Astrocyte of the spinal cord (primary cell): ENCODE data around the gene PCBP3.

Experiments used
- DNase-seq: peaks from one replicate; pipeline ENCODE4 v3.0.0; 2011; ENCODE audit warnings: low read depth, low spot score
- H3K4me3 ChIP-seq: 2 replicates; pipeline ENCODE4 v1.5.1; 2011; ENCODE audit warnings: low read depth, mild to moderate bottlenecking, low read length, moderate library complexity
- CTCF ChIP-seq: IDR thresholded peaks from 2 replicates; pipeline ENCODE4 v1.5.1; 2012; ENCODE audit warnings: low read depth, mild to moderate bottlenecking, low read length, inconsistent platforms
- in situ Hi-C: cut with HindIII; loops from 2 replicates; pipeline ENCODE4 v1.10.0; 2017; ENCODE audit warnings: low sequenced_read_pairs

The PCBP3 gene

DNA sequence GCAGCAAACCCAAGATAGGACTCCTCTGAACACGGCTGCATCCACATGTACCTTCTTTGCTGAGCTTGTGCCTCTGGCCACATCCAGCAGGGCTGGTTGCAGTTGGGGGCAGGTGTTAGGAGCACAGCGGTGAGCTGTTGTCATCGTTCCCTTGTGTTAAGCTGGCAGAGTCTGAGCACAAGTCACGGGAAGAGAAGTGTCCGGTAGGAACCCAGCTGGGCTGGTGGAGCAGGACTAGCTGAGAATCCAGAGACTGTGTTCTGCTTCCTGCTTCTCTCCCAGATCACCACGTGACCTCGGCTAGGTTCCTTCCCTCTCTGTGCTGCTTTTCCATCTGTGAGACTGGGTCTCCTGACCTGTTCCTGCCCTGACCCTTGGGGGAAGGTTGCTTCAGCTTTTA is 105.1 kb downstream of the PCBP3 start:
- no peak for TF ChIP-seq CTCF
- in situ Hi-C loops, result no loop called here
- H3K4me3 ChIP-seq, result no peak overlapping the region

GRCh38 chr21:45749974-45750373 is 106.4 kb downstream of the PCBP3 start:
- in situ Hi-C loops, result no loop called here
- no peak for TF ChIP-seq CTCF
- no peak for DNase-seq

More for the DNA sequence above, 105.1 kb downstream of the PCBP3 start:
- no peak for DNase-seq

GRCh38 chr21:45750936-45751335 is 107.4 kb downstream of the PCBP3 start:
- no peak for TF ChIP-seq CTCF
- in situ Hi-C loops, result no loop called here
- DNase-seq, result no peak
- no peak overlapping the region for H3K4me3 ChIP-seq

More at GRCh38 chr21:45749974-45750373, 106.4 kb downstream of the PCBP3 start:
- H3K4me3 ChIP-seq, result no peak overlapping the region

DNA sequence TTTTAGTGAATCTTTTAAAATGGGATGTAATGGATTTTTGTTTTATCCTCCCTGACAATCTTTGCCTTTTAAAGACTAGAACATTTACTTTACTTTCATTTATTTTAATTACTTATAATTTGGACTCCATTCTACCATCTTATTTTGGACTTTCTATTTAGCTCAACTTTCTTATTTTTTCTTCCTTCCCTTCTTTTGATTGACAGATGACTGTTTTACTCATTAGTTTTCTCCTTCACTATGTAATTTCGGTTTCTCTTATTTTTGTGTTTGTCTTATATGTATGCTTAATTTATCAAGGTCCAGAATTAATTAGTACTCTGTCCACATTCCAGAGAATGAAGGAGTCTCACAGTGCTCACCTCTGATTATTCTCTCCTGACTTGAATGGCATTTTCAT is 109.9 kb downstream of the PCBP3 start:
- no peak overlapping the region for H3K4me3 ChIP-seq
- no peak for DNase-seq
- TF ChIP-seq CTCF, result no peak
- in situ Hi-C loops, result no loop called here

DNA sequence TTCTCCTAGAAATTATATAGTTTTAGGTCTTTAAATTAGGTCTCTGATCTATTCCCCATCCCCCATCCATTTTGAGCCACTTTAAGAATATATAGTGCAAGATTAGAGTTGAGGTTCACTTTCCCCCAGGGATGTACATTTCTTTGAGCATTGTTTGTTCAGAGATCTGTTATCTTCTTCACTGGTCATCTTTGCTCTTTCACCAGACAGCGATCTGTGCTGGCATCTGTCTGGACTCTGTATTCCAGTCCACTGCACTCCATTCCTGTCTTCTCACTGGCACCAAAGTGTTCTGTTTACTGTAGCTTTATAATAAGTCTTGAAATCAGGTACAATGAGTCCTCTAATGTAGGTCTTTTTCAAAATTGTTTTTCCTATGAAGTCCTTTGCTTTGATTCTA is 112.5 kb downstream of the PCBP3 start:
- no peak overlapping the region for H3K4me3 ChIP-seq
- DNase-seq, result no peak
- in situ Hi-C loops, result no loop called here
- no peak for TF ChIP-seq CTCF

DNA sequence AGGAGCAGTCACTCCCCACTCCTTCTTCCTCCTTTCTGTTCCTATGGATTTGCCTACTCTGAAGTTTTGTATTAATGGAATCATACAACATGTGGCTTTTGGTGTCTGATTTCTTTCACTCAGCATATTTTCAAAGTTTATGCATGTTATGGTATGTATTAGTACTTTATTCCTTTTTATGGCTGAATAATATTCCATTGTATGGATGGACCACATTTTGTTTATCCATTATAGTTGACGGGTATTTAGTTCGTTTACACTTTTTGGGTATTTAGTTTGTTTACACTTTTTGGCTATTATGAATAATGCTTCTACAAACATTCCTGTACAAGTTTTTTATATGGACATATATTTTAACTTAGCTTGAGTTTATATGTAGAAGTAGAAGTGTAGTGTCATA is 113.1 kb downstream of the PCBP3 start:
- DNase-seq, result no peak
- H3K4me3 ChIP-seq, result no peak overlapping the region
- TF ChIP-seq CTCF, result no peak
- in situ Hi-C loops, result no loop called here

DNA sequence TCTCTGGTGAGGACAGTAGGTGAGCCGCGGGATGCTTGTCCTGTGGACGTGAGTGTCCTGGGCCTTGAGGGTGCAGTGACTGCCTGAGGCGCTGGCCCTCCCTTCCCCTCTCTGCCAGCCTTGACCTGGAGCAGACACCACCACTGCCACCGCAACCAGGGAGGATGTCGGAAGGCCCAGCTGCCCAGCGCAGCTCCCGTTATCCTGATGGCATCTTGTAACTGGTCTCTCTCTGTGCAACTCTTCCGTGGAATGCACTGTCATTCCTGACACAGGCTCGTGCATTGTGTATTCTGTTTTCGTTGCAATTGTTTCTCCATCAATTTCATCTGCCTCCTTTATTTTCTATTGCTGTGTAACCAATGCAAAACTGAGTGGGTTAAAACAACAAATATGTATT is 118.2 kb downstream of the PCBP3 start:
- no peak for DNase-seq
- in situ Hi-C loops, result no loop called here
- no peak for TF ChIP-seq CTCF
- H3K4me3 ChIP-seq, result no peak overlapping the region
